Superior temporal gyrus (tissue), 1 donor: Measurements from ENCODE around the gene MPRIP.
"Not testable (repeated sequence)": the region's sequence is repeated elsewhere in the genome, so short reads cannot be mapped to it uniquely, and the experiment has no call there.

Experiments used
- DNase-seq: peaks from one replicate; pipeline ENCODE4 v3.0.0-alpha.2; 2016; ENCODE audit errors: extremely low spot score

The MPRIP gene

DNA sequence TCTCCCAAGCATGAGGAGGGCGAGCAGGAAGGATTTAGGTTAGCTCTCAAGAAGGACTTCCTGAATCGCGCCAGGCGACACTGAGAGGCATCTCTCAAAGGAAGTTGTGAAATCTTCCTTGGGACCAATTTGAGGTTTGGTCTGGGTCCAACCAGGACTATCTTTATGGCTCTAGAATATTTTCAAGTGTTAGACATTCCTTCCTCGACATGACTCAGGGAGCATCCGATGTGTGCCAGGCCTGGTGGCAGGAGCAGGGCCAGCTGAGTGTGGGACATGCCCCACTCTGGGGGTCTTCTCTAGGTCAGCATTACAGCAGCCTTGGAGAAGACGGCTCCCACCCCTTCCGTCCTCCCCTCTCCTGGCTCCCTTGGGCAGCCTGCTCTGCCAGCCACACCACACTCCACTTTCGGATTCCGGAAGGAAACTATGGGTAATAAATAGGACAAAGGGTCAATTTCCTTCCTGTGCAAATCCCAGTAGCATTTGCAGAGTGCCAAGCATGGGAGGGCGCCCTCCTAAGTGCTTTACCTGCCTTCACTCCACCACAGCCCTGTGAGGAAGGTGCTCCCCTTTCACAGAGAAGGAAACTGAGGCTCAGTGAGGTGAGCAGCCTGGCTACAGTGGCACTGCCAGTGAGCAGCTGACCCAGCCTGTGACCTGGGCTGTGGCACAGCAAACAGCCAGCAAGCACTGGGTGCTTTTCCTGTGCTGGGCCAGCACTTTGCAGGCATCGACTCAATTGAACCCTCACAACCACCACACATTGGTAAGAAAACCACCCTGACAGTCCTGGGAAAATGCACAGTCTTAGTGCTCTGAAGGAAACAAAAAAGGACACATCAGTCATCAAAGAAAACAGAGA is 31.0 kb upstream of the MPRIP start:
- DNase-seq = not testable (repeated sequence)

DNA sequence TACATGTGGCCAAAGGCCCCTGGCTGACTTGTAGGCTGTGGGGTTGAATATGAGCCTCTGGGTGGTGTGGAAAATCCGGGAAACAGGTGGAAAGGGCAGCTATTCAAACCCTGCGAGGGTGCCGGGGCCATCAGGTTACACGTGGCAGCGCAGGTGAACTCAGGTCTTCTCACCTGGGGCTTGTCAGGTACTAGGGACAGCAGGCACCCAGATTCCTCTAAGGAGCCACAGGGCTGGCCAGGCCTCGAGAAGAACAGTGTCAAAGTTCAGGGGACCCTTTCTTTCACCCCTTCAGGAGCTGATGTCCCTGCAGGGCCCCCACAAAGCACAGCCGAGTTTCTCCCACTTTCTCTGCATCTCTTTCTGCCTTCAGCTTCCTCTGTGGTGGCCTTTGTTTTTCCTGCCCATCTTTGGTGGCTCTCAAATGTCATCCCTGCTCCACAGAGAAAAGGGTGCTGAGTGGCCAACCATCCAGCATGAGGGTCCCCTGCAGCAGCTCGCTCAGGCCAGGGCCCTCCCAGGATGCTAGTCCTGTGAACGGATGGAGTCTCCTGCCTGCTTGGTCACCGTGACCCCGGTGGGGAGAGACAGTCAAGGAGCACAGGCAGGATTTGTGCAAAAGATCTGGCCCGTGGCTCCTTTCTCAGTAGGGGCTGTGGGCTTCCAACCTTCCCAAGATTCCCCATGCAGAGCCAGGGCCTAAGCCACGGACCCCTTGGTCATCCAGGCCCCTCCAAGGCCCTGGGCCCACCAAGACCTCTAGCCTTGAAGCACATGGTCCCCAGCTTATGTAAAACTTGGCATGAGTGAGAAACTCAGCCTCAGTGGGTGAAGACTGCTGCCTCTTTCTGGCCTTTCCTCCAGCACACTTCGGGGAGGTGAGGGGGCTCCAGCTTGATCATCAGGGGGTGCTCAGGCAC is 28.2 kb upstream of the MPRIP start:
- not testable (repeated sequence) for DNase-seq

DNA sequence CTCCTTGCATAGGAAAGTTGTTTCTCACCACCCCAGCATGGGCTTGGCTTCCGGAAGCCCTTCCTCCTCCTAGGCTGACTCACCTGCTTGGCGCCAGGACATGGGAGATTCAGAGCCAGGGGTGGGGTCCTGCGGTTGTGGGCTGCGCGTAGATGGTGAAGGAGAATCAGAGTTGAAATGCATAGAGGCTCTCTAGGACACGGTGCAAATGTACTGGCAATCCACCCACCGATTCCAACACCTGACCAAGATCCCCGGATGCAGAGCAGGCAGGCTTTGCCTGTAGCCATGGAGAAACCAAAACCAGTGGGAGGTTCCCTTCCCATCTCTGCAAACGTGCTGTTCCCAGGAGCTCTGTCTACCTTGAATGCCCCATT is 27.5 kb upstream of the MPRIP start:
- not testable (repeated sequence) for DNase-seq

DNA sequence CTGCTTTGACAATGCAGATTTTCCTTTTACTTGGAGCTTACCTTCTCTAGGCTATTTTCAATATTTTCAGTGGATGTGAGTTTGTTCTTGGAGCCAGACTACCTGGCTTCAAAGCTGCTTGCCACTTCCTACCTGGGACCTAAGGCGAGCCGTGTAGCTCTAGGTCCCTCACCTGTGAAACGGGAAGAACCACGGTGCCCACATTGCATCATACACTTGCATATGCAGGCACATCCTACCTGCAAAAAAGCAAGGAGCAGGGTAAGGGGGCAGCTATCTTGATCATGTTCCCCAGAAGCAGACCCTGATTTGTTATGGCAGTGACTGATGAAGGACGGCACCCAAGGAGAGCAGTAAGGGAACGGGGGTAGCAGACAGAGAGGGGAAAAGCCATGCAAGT is 27.0 kb upstream of the MPRIP start:
- no peak for DNase-seq

DNA sequence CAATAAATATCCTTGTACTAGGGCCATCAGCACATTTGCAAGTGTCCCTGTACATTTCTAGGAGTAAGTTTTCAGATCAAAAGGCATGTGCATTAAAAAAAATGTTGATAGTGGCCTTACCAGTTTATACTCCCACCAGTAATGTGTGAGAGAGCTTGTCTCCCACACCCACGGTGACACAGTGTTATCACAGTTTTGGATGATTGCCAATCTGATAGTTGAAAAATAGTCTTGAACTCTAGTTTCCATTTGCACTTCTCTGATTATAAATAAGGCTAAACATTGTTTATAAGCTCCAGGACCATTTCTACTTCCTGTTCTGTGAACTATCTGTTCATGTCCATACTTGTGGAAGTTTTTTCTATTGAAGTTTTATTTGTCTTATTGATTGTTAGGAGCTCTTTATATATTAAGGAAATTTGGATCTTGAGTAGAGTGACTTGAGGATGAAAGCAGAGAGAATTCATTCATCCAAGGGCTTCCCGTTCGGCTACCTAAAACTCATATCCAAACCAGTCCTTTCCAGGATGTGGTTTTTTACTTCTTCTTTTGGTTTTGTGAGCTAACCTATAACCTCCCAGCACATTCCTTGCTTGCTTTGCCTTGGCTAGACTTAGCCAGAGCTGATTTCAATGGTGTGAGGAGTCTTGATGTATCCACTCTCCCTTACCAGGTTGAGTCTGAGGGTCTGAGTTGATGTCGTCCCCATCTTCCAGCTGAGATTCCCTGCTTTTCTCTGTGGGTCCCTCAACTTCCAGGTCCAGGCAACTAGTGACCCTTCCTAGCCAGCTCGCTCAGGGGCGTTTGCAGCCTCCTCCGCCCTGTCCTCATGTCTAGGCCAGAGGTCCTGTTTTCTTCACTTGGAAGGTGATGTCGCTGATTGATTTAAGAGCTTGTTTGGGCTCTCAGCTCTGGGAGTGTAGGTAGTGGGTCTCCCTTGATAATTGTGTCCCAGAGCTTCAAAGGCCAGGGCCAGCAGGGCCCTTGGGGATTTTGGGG is 25.8 kb upstream of the MPRIP start:
- DNase-seq = not testable (repeated sequence)

DNA sequence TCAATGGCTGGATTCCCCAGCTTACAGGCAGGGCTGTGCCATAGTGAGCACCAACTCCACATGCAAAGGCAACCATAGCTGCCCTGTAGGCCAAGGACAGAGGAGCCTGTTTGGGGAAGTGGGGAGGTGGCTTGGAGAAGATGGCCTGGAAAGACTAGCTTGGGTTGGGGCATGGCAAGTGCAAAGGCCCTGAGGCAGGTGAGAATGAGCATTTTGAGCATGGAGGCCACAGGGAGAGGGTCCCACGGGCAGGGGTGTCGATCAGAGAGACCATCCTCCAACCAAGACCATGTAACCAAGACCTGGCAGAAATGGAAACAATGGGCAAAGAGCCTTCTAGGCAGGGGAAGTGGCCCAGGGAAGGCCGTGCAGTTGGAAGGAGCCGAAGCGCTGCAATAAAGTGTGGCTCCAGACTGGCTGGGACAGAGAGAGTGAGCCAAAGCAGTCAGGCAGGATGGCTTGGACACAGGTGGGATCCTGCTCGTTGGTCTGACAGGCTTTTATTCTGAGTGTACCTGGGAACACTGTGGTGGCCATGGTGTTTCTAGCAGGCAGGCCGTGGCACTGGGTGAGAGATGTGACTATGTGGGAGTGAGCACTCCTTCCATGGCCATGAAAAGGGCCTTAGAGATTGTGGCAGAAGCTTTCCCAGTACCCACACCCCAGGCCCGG is 24.8 kb upstream of the MPRIP start:
- no peak for DNase-seq

DNA sequence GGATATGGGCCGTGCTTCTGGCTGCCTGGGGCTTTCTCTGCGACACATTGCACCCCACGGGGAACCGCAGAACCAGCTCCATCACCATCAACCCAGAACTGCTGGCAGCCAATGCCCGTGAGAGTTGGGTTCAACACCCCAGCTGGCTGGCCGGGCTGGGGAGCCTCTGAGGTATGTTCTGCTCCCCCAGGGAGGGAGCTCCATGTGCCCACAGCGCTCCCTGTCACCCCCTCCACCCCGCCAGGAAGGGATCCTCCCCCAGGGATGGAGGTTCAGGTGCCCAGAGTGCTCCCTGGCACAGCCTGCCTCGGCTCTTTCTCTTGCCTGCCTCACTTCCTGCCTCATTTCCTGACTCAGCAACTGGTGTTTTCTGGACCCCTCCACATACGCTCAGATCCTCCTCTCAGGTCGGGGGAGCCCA is 24.2 kb upstream of the MPRIP start:
- DNase-seq = no peak

DNA sequence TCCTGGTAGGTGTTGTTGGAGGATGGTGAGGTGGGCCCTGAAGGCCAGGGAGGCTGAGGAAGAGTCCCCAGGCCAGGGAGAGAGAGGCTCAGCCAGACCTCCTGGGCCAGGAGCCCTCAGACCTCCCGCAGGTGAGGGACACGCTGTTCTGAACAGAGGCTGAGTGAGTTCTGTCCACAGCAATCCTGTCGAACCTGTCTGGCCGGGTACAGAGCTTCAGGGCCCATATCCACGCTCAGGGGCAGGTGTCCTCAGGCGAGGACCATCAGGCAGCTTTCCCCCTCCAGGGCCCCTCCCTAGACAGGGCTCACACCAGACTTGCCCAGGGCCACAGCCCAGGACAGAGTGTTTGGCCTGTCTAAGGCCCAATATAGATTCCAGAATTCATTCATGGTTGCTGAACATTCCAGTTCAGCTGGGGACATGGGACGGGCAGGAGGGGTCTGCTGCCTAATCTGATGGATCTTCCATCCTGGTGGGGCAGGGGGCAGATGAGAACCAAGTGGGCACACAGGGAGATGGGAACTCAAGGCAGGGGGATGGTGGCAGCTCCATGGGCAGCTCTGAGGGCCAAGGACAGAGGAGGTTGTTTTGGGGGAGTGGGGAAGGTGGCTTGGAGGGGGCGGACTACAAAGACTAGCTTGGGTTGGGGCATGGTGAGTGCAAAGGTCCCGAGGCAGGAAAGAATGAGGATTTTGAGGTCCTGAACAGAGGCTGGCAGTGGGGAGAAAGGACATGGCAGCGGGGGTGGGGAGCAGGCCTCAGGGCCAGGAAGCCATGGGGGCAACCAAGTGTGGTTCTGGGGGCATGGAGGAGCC is 23.4 kb upstream of the MPRIP start:
- no peak for DNase-seq

DNA sequence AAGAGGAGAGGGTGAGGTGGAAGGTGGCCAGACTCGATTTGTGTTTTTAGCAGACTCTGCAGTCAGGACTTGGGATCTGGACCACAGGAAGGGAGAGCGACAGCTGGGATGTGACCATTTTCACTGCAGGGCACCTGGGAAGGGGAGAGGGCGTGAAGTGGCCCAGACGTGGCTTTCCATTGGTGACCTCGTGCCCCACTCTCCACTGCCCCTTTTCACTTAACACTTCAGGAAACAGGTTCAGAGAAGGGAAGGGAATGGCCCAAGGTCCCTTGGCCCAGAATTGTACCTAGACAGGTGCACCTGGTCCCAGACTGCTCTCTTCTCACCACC is 22.9 kb upstream of the MPRIP start:
- DNase-seq = no peak

DNA sequence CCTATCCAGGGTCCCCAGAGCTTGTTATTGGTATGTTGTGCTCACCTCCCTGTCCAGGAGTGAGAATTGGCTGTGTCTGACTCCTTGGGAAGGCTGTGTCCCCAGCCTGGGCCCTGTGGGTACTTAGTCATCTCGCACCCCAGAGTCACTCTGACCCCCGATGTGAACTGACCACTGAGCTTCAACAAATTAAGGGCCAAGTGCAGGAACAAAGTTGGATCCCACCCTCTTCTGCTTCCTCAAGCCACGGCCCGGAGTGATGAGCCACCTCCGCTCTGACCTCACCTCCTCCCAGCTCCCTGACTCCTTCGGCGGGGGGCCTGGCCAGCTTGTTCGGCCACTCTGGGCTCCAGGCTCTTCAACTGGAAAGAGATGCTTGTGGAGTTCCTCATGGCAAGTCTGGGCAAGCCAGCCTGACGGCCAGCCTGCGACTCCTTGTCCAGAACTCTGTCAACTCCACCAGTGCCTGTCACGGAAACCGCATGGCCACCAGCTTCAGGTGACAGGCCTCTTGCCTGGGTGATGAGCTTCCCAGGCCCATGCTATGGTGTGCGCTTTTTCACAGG is 22.3 kb upstream of the MPRIP start:
- DNase-seq = no peak

DNA sequence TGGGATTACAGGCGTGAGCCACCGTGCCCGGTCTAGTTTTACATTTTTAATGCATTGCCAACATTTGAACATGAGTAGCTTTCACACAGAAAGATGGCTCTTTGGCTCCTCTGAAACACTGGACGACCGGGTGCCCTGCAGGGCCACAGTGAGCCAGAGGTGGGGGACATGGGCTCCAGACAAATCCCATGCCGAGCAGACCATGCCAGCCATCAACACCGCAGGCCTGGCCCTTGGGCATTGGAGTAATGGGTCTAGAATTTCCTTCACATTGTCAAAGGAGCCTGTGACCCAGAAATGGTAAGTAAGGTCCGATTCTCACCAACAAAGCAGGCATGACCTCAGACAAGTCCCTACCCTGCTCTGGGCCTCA is 21.4 kb upstream of the MPRIP start:
- DNase-seq = no peak

DNA sequence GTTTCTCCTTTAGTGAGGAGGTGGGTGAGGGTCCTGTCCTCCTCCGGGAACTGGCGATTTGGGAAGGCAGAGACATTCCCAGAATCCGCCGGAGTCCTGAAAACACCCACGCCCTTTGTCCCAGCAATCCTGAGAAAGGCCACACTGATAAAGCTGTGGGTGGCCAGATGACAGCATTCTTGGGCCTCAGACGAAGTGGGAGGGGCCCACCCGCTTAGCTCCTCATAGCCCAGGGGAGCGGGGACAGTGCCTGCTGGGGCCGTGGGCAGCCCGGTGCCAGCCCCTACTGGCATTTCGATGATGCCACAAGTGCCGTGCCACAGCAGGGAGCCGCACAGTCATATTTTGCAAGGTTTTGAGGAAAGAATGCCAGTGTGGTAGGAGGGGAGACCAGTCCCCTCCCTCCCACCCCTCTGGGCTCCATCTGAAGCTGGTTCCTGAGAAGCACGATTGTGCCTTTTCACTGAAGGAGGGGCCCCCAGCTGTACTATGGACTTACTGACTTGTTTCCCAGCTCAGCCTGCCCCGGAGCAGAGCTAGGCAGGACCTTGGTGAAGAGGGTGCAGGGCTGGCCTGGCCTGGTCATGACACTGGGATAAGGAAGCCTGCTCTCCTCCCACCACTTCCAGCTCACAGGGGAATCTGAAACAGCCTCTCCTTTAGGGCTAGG is 20.9 kb upstream of the MPRIP start:
- peak; percentile 73 for DNase-seq

DNA sequence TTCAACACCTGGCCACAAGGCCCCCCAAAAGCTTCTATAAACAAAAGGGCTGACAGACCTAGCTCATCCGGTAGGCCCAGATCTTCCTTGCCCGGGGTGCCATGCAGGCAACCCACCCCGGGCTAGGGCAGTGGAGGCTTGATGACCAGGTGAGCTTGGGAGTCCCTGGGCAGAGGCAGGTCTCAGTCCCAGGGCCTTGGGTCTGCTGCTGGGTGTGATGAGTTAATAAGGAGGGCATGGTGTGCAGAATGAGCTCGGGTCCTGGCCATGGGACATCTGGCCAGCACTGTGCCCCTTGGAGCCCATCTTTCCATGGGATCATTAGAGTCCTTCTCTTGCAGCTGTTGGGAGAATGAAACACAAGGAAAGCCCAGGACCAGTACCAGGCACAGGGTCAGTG is 20.2 kb upstream of the MPRIP start:
- no peak for DNase-seq

DNA sequence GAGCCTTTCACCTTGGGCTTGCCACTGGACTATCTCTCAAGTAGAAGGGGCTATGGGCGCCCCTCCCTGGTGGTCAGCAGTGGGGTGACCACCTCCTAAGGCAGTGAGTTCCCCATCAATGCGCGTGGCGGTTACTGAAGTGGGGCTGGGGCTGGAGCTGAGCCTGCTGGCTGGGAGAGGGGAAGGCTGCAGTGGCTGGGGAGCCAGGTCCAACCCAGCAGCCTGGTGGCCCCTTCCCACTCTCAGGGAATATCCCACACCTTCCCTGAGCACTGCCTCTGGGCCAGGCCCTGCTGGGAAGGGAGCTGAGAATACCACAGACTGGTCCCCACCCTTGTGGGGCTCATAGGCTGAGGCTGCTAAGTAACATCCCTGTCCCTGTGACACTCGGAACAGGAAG is 19.8 kb upstream of the MPRIP start:
- no peak for DNase-seq

DNA sequence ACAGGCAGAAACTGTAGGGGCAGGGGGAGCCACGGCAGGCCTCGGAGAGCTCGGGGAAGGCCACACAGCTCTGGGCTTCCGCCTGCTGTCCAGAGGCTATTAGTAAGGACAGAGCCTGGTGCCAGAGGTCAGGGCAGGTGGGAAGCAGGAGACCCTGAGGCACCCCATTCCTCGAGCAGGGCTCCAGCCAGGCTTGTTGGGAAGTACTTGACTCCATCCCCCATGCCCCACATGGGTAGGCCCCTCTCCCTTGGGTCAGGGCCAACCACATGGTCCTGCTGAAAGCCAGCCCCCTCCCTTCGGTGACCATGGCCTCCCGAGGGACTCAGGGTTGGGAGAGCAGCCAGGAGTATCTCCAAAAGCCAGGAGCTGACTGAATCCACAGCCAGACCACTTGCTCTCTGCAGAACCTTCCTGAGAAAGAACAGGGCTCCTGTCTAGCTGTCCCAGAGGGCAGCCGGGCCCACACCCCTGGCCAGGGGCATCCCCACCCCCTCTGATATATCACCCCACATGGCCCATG is 17.4 kb upstream of the MPRIP start:
- DNase-seq = no peak

DNA sequence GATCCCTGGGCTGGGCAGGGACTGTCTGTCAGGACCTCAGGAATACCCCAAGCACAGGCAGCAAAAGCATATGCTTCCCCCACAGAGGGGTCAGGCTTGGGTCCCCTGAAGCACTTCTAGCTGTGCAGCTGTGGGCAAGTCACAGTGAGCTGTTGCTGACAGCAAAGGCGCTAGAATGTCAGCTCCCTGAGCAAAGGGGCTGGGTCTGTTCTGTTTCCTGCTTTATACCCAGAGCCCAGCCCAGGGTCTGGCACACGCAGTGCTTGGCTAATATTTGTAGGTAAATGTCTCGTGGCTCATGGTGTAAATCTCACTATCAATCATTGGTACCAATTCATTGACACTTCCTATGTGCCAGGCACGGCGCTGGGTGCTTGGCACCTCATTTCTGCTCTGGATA is 16.6 kb upstream of the MPRIP start:
- no peak for DNase-seq

DNA sequence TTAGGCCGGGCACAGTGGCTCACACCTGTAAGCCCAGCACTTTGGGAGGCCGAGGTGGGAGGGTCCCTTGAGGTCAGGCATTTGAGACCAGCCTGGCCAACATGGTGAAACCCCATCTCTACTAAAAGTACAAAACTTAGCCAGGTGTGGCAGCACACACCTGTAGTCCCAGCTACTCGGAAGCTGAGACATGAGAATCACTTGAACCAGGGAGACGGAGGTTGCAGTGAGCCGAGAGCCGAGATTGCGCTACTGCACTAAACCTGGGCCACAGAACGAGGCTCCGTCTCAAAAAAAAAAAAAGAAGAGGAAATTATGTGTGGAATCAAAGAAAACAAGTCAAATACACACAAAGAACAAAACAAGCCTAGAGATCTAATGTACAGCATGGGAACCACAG is 16.1 kb upstream of the MPRIP start:
- DNase-seq = no peak

DNA sequence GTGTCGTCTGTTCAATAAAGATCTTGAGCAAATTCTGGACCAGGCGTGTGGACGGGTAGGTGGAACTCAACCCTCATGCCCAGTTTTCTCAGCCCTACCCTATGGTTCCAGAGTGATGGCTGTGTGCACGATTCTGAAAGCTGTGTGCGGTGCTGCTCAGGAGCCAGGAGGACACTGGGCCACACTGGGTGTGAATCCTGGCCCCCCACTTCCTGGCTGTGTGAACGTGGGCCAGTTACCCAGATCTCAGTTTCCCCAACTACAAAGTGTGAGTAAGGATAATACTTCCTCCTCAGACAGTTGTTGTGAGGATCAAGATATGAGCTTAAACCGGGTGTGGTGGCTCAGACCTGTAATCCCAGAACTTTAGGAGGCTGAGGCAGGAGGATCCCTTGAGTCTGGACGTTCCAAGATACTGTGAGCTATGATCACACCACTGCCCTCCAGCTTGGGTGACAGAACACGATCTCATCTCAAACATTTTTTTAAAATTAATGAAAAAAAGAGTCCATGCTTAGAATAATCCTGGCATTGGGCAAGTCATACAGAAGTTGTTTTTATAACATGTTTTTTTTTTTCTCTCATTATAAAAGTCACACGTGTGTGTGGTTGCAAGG is 14.7 kb upstream of the MPRIP start:
- DNase-seq = no peak
